SH-SY5Y (cell line): ENCODE measurements around the gene SDHB.

Experiments
- GATA2 ChIP-seq: IDR thresholded peaks from 2 replicates; pipeline ENCODE4 v1.6.1; 2011; ENCODE audit warnings: mild to moderate bottlenecking, low read depth, low read length
- GATA3 ChIP-seq: IDR thresholded peaks from 2 replicates; pipeline ENCODE4 v1.6.1; 2011; ENCODE audit warnings: low read depth, mild to moderate bottlenecking, low read length, moderate library complexity

- TF ChIP-seq GATA2 = no peak
- no peak for TF ChIP-seq GATA3
Measured at GRCh38 chr1:17005365-17005740, 48.5 kb downstream of the SDHB start.
